SK-N-SH treated with all-trans-retinoic acid at 6 μM for 48 hours (cell line): ENCODE results near the gene TRIM39.

Experiments
- ATAC-seq: fragments of 200-7000 bp; cut with Tn5 transposase; 3 replicates; pipeline ENCODE4 v1.9.1; 2020; ENCODE audit warnings: mild to moderate bottlenecking, moderate library complexity
- BACH2 ChIP-seq: fragments of 250-450 bp; sonication (Bioruptor Pico); IDR thresholded peaks from 2 replicates; pipeline ENCODE4 v1.9.0; 2021; ENCODE audit warnings: mild to moderate bottlenecking, borderline replicate concordance
- CSDC2 ChIP-seq: fragments of 250-450 bp; sonication (Bioruptor Pico); IDR thresholded peaks from 2 replicates; pipeline ENCODE4 v1.5.0; 2020; ENCODE audit warnings: mild to moderate bottlenecking, moderate library complexity
- ESRRG ChIP-seq: fragments of 250-450 bp; sonication (Bioruptor Pico); IDR thresholded peaks from 2 replicates; pipeline ENCODE4 v1.6.1; 2021; ENCODE audit warnings: mild to moderate bottlenecking
- GLIS3 ChIP-seq: fragments of 250-450 bp; sonication (Bioruptor Pico); IDR thresholded peaks from 2 replicates; pipeline ENCODE4 v1.5.0; 2020; ENCODE audit warnings: mild to moderate bottlenecking, moderate library complexity
- ISL1 ChIP-seq: fragments of 250-450 bp; sonication (Bioruptor Pico); IDR thresholded peaks from 2 replicates; pipeline ENCODE4 v2.1.2; 2022; ENCODE audit warnings: mild to moderate bottlenecking, moderate library complexity
- OSR1 ChIP-seq: fragments of 250-450 bp; sonication (Bioruptor Pico); IDR thresholded peaks from 2 replicates; pipeline ENCODE4 v1.8.0; 2022; ENCODE audit warnings: moderate library complexity, mild to moderate bottlenecking, inconsistent platforms
- PPARA ChIP-seq: fragments of 250-450 bp; sonication (Bioruptor Pico); IDR thresholded peaks from 2 replicates; pipeline ENCODE4 v1.5.0; 2020; ENCODE audit warnings: mild to moderate bottlenecking, borderline replicate concordance
- RARB ChIP-seq: fragments of 250-450 bp; sonication (Bioruptor Pico); IDR thresholded peaks from 2 replicates; pipeline ENCODE4 v1.8.0; 2021; ENCODE audit warnings: mild to moderate bottlenecking, moderate library complexity
- SNAI2 ChIP-seq: fragments of 250-450 bp; sonication (Bioruptor Pico); IDR thresholded peaks from 2 replicates; pipeline ENCODE4 v1.5.0; 2020; ENCODE audit warnings: mild to moderate bottlenecking, moderate library complexity
- TCF4 ChIP-seq: fragments of 250-450 bp; sonication (Bioruptor Pico); IDR thresholded peaks from 2 replicates; pipeline ENCODE4 v1.8.0; 2021; ENCODE audit warnings: mild to moderate bottlenecking, moderate library complexity, borderline replicate concordance
- TOX ChIP-seq: fragments of 250-450 bp; sonication (Bioruptor Pico); IDR thresholded peaks from 2 replicates; pipeline ENCODE4 v1.8.0; 2021; ENCODE audit warnings: mild to moderate bottlenecking, moderate library complexity, borderline replicate concordance
- ZFP3 ChIP-seq: fragments of 250-450 bp; sonication (Bioruptor Pico); IDR thresholded peaks from 2 replicates; pipeline ENCODE4 v1.5.0; 2020; ENCODE audit warnings: mild to moderate bottlenecking, moderate library complexity
- ZFP30 ChIP-seq: fragments of 450-650 bp; formaldehyde crosslinking; IDR thresholded peaks from 2 replicates; pipeline ENCODE4 v1.5.0; 2022; ENCODE audit warnings: mild to moderate bottlenecking, moderate library complexity
- ZNF565 ChIP-seq: fragments of 450-650 bp; formaldehyde crosslinking; conservative IDR thresholded peaks from 2 replicates; pipeline ENCODE4 v1.5.0; 2020; ENCODE audit warnings: low read depth, mild to moderate bottlenecking, moderate library complexity
- ZNF70 ChIP-seq: fragments of 450-650 bp; formaldehyde crosslinking; IDR thresholded peaks from 2 replicates; pipeline ENCODE4 v1.5.0; 2020; ENCODE audit warnings: mild to moderate bottlenecking, moderate library complexity
- ZNF8 ChIP-seq: fragments of 450-650 bp; formaldehyde crosslinking; IDR thresholded peaks from 2 replicates; pipeline ENCODE4 v1.5.0; 2020; ENCODE audit warnings: mild to moderate bottlenecking, moderate library complexity
- TF ChIP-seq, protein P1 (sequence below): fragments of 250-450 bp; sonication (Bioruptor Pico); IDR thresholded peaks from 2 replicates; pipeline ENCODE4 v1.5.1; 2021; ENCODE audit warnings: mild to moderate bottlenecking, moderate library complexity
- TF ChIP-seq, protein P2 (sequence below): fragments of 250-450 bp; sonication (Bioruptor Pico); IDR thresholded peaks from 2 replicates; pipeline ENCODE4 v1.5.1; 2020; ENCODE audit warnings: low read depth, mild to moderate bottlenecking, moderate library complexity
- TF ChIP-seq, protein P3 (sequence below): fragments of 250-450 bp; sonication (Bioruptor Pico); IDR thresholded peaks from 2 replicates; pipeline ENCODE4 v1.8.0; 2020; ENCODE audit warnings: mild to moderate bottlenecking, moderate library complexity, borderline replicate concordance

The TRIM39 gene

DNA sequence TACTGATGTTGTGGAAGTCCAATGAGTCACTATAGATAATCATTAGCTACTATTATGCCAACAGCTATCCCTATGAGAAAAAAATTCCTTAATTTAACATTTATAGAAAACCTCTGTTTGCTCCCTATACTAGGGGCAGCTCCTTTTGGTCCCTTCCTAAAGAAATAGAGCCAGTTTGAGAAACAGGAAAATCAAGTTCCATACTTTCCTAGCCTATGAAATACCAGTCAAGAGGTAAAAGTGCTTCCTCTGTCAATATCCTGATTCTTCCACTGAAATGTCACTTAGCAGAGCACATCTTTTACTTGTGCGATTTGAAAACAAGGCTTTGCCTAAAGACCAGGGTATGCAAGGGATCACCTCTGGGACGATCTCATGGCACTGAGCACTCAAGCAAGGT is 14.5 kb upstream of the TRIM39 start:
- TF ChIP-seq OSR1 (CRISPR knock-in tag) (no peak), ZNF565 (CRISPR knock-in tag) (no peak), ZNF8 (no peak), ZNF70 (CRISPR knock-in tag) (no peak), ZFP30 (CRISPR knock-in tag) (no peak), ZFP3 (CRISPR knock-in tag) (no peak), PPARA (CRISPR knock-in tag) (no peak), ISL1 (CRISPR knock-in tag) (no peak), CSDC2 (CRISPR knock-in tag) (no peak), TCF4 (CRISPR knock-in tag) (no peak)
- TF ChIP-seq, protein P1, sequence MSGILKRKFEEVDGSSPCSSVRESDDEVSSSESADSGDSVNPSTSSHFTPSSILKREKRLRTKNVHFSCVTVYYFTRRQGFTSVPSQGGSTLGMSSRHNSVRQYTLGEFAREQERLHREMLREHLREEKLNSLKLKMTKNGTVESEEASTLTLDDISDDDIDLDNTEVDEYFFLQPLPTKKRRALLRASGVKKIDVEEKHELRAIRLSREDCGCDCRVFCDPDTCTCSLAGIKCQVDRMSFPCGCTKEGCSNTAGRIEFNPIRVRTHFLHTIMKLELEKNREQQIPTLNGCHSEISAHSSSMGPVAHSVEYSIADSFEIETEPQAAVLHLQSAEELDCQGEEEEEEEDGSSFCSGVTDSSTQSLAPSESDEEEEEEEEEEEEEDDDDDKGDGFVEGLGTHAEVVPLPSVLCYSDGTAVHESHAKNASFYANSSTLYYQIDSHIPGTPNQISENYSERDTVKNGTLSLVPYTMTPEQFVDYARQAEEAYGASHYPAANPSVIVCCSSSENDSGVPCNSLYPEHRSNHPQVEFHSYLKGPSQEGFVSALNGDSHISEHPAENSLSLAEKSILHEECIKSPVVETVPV (CRISPR knock-in tag), result no peak
- TF ChIP-seq, protein P2, sequence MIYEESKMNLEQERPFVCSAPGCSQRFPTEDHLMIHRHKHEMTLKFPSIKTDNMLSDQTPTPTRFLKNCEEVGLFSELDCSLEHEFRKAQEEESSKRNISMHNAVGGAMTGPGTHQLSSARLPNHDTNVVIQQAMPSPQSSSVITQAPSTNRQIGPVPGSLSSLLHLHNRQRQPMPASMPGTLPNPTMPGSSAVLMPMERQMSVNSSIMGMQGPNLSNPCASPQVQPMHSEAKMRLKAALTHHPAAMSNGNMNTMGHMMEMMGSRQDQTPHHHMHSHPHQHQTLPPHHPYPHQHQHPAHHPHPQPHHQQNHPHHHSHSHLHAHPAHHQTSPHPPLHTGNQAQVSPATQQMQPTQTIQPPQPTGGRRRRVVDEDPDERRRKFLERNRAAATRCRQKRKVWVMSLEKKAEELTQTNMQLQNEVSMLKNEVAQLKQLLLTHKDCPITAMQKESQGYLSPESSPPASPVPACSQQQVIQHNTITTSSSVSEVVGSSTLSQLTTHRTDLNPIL (CRISPR knock-in tag), result no peak
- TF ChIP-seq, all 23 proteins: peak for 0
- no peak for ATAC-seq

DNA sequence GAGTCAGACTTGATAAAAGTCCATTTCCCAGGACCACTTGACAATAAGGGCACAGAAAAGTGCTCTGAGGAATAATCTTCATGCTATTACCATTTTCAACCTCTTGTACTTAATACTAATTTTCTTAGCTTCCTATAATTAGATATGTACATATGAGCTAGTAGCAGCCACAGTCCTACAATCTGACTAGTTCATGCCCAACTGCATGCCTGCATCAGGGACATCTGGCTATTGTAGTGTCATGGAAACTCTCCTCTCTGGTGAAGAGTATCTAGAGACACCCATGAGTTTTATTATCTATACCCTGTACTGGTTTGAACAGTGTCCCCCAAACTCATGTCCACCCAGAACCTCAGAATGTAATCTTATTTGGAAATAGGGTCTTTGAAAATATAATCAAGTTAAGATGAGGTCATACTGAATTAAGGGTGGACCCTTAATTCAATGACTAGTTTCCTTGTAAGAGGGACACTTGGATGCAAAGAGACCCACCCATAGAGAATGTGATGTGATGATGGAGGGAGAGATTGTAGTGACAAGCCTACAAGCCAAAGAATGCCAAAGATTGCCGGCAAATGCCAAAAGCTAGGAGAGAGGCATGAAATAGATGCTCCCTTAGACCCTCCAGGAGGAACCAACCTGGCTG is 13.9 kb upstream of the TRIM39 start:
- ATAC-seq, result no peak
- TF ChIP-seq BACH2 (CRISPR knock-in tag) (no peak), TOX (no peak), OSR1 (CRISPR knock-in tag) (no peak), PPARA (CRISPR knock-in tag) (no peak), SNAI2 (CRISPR knock-in tag) (no peak), ESRRG (no peak), TCF4 (CRISPR knock-in tag) (no peak), RARB (CRISPR knock-in tag) (no peak), GLIS3 (CRISPR knock-in tag) (no peak), ZFP30 (CRISPR knock-in tag) (no peak)
- TF ChIP-seq, protein P1 (CRISPR knock-in tag), result no peak
- TF ChIP-seq, protein P2 (CRISPR knock-in tag), result no peak
- TF ChIP-seq, all 23 proteins: peak for 0

DNA sequence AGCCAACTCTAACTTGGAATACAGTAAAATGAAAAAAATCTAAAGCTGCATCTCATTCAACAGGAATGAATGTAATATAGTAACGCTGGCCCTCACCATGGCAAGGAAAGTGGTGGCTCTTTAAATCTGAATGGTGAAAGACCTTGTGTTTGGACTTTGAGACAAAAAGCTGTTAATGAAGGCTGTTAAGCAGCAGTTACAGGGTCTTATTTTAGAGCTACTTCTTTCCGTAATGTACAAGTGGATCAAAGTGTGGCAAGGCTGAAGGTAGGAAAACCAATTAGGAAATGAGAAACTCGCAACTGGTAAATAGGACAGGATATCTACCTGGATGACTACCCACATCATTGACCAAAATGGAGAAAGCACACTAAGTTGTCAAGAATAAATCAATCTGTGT is 11.6 kb upstream of the TRIM39 start:
- TF ChIP-seq TCF4 (CRISPR knock-in tag) (no peak), OSR1 (CRISPR knock-in tag) (no peak), BACH2 (CRISPR knock-in tag) (no peak), GLIS3 (CRISPR knock-in tag) (no peak), ZFP30 (CRISPR knock-in tag) (no peak)
- TF ChIP-seq, protein P2 (CRISPR knock-in tag), result no peak
- TF ChIP-seq, protein P3, sequence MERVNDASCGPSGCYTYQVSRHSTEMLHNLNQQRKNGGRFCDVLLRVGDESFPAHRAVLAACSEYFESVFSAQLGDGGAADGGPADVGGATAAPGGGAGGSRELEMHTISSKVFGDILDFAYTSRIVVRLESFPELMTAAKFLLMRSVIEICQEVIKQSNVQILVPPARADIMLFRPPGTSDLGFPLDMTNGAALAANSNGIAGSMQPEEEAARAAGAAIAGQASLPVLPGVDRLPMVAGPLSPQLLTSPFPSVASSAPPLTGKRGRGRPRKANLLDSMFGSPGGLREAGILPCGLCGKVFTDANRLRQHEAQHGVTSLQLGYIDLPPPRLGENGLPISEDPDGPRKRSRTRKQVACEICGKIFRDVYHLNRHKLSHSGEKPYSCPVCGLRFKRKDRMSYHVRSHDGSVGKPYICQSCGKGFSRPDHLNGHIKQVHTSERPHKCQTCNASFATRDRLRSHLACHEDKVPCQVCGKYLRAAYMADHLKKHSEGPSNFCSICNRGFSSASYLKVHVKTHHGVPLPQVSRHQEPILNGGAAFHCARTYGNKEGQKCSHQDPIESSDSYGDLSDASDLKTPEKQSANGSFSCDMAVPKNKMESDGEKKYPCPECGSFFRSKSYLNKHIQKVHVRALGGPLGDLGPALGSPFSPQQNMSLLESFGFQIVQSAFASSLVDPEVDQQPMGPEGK (CRISPR knock-in tag), result no peak
- ATAC-seq, result no peak
